ENCODE results near the gene GNG3.
A peak's percentile ranks its signal among the peaks of the same experiment; 100 is the strongest.

GNG3 gene

DNA sequence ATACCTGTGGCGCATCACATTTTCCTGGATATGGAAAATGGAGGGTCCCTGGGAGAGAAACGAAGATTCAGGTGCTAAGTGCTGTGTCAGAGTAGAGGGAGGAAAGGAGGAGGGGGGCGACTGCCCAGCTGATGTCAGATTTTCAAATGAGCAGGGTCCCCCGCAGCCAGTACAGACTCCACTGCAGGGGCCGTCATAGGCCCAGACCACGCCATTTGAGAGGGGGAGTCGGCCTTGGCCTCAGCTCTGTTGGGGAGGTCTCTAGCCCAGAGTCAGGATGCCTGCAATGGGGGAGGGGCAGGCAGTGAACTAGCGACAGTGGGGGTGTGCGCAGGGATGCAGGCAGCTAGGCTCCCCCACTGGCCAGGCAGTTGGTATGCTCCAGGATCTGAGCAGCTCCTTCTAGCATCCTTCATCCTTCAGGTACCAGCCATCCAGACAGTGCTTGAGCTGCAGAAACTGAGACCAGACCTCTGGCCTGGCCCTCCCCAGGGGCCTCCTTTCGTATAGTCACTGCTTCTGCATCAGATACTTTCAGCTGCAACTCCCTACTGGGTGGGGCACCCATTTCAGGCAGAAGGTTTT lies at the start of gene GNG3, which contains the start of gene BSCL2:
Gene GNG3 (plus strand): TSS at position 400 of the 585 bp plus-strand sequence. CDS start 620 bp downstream, outside the sequence.
Gene BSCL2 (minus strand): TSS at position 148 of the 585 bp plus-strand sequence. CDS start 229 bp downstream, outside the sequence.
- TF ChIP-seq GATA2 (IDR thresholded peaks at IDR 0.05; ENCODE audit: low read depth, low read length): no peak
- TF ChIP-seq GATA3 (IDR thresholded peaks at IDR 0.05; ENCODE audit: low read depth, low read length): no peak

DNA sequence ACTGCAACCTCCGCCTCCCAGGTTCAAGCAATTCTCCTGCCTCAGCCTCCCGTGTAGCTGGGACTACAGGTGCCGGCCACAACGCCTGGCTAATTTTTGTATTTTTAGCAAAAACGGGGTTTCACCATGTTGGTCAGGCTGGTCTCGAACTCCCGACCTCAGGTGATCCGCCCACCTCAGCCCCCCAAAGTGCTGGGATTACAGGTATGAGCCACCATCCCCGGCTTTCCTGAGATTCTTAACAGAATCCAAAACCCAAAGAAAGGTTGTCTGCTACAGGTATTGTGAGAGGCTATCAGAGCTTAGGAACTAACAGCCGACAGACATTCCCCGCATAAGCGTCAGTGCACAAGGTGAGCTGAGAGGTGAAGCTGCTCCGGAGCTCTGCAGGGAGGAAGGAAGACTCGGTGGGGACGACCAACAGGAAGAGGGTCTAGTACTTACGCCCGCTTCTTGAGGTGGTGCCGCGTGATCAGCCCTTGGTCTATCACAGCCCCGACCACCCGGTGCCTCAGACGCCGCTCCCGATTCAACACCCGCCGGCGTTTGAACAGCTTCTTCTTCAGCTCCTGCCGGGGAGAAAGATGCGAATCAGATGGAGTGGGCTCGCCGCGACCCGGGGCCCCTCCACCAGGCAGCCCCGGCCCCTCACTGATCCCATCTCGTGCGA lies 42.9 kb upstream of the GNG3 start:
- TF ChIP-seq GATA2 (IDR thresholded peaks at IDR 0.05; ENCODE audit: low read depth, low read length) (peak; percentile 30; the same call in 1 of the 2 replicates), GATA3 (IDR thresholded peaks at IDR 0.05; ENCODE audit: low read depth, low read length) (no peak)

DNA sequence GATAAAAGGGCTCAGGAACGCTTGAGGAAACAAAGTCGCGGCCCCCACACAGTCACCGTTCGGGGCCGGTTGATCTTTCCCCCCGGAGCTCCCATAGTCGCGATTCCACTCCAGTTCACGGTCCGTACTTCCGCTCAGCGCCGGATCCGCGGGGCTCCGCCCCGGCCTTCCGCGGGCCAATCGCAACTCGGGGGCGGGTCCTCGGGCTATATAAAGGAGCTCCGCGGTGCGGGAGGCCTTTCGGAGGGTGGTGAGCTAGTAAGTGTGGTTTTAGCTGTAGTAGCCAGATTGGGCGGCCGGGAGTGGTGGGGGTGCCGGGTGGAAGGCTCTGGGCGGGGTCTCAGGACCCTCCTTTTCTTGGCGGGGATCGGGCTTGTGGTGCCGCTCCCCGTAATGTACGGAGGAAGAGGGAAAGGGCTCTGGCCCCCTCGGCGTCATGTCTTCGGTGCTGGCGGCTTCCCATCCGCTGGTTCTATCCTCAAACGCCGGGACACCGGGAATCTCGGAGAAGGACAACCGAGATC lies 42.3 kb upstream of the GNG3 start, which contains the start of the genes C11orf98 and CSKMT:
Gene C11orf98 (minus strand): TSS at position 136 of the 524 bp plus-strand sequence. CDS start 41 bp downstream, at position 95.
Gene CSKMT (plus strand): TSS at position 238 of the 524 bp plus-strand sequence. CDS start 568 bp downstream, outside the sequence.
- TF ChIP-seq GATA3 (IDR thresholded peaks at IDR 0.05; ENCODE audit: low read depth, low read length): no peak

DNA sequence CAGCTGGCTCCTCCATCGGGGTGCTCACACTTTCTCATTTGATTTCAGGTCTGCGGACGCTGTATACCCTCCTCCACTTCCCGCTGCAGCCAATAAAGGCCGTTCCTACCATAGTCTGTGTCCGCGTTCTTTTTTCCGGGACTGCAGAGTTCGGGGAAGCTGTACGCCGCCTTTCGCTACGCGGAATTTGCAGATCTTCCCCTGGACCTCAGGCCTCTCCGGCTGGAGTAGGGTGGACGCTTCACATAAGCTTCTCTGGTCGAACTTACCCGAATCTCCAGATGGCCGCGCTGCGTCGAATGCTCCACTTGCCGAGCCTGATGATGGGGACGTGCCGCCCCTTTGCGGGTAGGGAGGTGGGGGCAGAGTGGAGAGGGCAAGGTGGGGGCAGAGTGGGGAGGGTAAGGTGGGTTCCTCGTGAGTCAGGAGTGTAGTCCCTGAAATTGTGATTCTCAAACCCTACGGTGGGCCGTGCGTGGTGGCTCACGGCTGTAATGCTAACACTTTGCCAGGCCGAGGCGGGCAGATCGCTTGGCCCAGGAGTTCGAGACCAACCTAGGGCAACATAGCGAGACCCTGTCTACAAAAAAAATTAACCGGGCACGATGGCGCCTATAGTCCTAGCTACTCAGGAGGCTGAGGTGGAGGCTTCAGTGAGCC lies 41.7 kb upstream of the GNG3 start:
- no peak for TF ChIP-seq GATA2 (IDR thresholded peaks at IDR 0.05; ENCODE audit: low read depth, low read length)
- TF ChIP-seq GATA3 (IDR thresholded peaks at IDR 0.05; ENCODE audit: low read depth, low read length): no peak

DNA sequence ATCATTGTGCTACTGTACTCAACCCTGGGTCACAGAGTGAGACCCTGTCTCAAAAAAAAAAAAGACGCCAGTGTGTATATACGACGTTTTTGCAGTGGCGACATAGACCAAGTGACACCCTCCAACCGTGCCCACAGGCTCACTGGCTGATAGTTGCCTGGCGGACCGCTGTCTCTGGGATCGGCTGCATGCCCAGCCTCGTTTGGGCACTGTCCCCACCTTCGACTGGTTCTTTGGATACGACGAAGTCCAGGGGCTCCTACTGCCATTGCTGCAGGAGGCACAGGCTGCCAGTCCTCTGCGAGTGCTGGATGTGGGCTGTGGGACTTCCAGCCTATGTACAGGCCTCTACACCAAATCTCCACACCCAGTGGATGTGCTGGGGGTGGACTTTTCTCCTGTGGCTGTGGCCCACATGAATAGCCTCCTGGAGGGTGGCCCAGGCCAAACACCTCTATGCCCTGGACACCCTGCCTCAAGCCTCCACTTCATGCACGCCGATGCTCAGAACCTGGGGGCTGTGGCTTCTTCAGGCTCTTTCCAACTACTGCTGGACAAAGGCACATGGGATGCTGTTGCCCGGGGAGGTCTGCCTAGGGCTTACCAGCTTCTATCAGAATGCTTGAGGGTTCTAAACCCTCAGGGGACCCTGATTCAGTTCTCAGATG lies 41.1 kb upstream of the GNG3 start:
- TF ChIP-seq GATA3 (IDR thresholded peaks at IDR 0.05; ENCODE audit: low read depth, low read length): no peak
- no peak for TF ChIP-seq GATA2 (IDR thresholded peaks at IDR 0.05; ENCODE audit: low read depth, low read length)

DNA sequence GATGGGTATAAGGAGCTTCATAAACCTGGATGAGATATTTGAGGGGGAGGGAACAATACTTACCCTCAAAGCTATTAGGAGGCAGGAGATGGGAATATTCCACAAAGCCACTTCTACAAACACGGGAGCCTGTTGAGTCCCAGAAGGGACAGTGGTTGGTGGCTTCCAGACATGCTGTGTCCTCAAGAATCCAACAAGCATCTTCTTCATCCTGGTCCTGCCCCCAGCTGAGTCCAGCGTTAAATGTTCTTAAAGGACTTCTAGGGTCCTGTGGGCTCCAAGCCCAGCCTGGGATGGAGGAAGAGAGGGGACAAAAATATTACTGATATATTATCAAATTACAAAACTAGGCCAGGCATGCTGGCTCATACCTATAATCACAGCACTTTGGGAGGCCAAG lies 40.0 kb upstream of the GNG3 start:
- TF ChIP-seq GATA2 (IDR thresholded peaks at IDR 0.05; ENCODE audit: low read depth, low read length) (no peak), GATA3 (IDR thresholded peaks at IDR 0.05; ENCODE audit: low read depth, low read length) (no peak)

DNA sequence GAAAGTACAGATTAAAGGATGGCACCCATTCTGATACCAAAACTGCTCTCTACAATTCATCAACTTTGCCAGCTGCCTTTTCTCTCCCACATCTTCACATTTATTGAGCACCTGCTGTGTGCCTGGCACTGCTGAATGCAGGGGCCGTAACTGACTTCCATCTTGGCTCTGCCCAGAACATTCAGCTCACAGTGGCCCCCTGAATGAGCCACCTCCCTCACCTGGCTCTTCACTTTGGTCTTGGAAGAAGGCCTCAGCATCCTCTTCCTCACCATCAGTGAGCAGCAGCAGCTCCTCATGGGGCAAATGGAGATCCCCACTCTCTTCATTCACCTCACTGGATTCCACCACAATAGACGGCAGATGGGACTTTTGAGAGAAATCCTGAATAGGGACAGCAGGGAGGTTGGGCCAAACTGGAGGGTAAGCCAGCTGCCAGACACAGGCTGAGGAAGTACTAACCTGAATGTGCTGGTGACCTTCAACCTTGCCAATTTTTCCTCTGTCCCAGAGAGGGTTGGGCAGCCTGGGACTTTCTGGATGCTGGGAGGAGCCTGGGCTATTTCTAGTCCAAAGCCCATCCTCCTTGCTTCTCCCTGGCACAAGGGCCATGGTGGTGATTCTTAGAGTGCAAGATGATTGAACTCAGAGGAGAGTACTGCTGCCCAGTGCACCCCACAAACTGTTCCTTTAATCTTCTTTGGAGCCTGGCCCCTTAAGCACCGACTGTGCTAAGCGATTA lies 37.9 kb upstream of the GNG3 start:
- no peak for TF ChIP-seq GATA2 (IDR thresholded peaks at IDR 0.05; ENCODE audit: low read depth, low read length)
- TF ChIP-seq GATA3 (IDR thresholded peaks at IDR 0.05; ENCODE audit: low read depth, low read length): no peak

DNA sequence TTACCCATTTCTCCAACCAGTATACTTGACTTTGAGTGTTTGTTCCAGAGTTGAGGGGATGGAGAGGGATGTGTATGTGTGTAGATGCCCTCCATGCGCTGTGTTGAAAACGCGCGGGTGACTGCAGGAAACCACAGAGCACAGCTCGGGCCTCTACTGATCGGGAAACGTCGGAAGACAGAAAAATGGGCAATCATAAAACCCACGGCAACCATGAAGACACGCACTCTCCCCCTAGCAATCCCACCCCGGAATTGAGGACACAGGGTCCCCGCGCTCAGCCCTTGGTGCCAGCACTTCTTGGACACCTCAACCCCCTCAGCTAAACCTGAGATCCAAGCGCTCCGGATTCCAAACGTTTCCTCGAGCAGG lies 36.3 kb upstream of the GNG3 start:
- no peak for TF ChIP-seq GATA3 (IDR thresholded peaks at IDR 0.05; ENCODE audit: low read depth, low read length)
- no peak for TF ChIP-seq GATA2 (IDR thresholded peaks at IDR 0.05; ENCODE audit: low read depth, low read length)

DNA sequence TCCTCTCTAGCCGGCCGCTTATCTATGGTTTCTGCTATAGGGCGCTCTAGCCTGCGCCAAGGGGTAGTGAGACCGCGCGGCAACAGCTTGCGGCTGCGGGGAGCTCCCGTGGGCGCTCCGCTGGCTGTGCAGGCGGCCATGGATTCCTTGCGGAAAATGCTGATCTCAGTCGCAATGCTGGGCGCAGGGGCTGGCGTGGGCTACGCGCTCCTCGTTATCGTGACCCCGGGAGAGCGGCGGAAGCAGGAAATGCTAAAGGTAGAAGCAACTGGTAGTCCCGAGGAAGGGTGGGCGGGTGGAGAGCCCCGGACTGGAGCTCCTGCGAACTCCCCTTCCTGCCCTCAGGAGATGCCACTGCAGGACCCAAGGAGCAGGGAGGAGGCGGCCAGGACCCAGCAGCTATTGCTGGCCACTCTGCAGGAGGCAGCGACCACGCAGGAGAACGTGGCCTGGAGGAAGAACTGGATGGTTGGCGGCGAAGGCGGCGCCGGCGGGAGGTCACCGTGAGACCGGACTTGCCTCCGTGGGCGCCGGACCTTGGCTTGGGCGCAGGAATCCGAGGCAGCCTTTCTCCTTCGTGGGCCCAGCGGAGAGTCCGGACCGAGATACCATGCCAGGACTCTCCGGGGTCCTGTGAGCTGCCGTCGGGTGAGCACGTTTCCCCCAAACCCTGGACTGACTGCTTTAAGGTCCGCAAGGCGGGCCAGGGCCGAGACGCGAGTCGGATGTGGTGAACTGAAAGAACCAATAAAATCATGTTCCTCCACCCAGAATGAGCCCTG lies 35.7 kb upstream of the GNG3 start, which contains the start of the genes LBHD1 and UQCC3:
Gene LBHD1 (minus strand): TSS at position 660 of the 782 bp plus-strand sequence. CDS start 2,236 bp downstream, outside the sequence.
Gene UQCC3 (plus strand): TSS at position 66 of the 782 bp plus-strand sequence. CDS start 73 bp downstream, at position 139.
- TF ChIP-seq GATA3 (IDR thresholded peaks at IDR 0.05; ENCODE audit: low read depth, low read length) (no peak), GATA2 (IDR thresholded peaks at IDR 0.05; ENCODE audit: low read depth, low read length) (no peak)

DNA sequence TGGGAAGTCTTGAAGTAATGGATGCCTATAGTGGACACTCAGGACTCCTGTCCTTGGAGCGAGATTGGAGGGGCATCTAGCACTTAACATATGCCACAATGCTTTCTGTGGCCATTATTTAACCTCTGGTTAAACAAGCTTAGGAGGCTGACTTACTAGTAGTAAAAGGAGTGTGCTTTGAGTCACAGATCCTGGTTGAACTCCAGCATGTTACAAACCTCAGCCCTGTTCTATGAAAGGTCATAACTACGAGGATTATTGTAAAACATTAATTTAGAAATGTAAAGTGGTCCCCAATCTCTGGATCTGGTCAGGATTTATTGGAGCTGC lies 34.3 kb upstream of the GNG3 start:
- TF ChIP-seq GATA3 (IDR thresholded peaks at IDR 0.05; ENCODE audit: low read depth, low read length): no peak
- no peak for TF ChIP-seq GATA2 (IDR thresholded peaks at IDR 0.05; ENCODE audit: low read depth, low read length)

DNA sequence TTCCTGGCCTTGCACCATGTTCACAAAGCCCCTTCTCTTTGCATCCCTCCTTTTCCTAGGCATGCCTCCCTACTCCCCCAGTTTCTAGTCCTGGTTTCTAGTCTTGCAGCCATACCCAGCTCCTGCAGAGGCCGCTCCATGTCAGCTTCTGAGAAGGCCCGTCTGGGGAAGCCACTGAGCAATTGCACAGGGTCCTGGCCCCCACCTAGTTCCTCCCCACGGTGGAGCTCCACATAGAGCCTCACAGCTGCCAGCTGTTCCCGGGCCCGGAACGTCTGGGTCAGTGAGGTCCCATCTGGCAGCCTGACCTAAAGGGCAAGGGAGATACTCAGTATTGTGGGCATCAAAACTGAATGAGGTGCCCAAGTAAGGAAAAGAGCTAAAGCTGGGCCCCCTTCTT lies 30.8 kb upstream of the GNG3 start:
- TF ChIP-seq GATA2 (IDR thresholded peaks at IDR 0.05; ENCODE audit: low read depth, low read length): no peak
- no peak for TF ChIP-seq GATA3 (IDR thresholded peaks at IDR 0.05; ENCODE audit: low read depth, low read length)

DNA sequence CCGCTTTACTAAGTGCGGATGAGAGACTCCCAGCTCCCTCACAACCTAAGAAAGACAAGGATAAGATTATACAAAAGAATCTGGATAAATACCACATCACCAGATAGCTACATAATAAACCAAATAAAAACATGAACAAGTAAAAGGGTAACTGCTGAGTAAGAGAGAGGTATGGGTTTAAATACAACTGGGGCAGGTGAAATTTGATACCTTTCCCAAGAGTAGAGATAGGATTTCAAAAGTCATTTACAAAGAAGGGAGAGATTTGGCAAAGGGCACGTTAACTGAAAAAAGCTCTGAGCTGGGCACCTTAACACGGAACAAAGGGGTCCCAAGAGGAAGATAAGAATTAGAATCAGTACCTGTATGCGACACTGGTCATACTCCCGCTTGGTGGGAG lies 30.3 kb upstream of the GNG3 start:
- TF ChIP-seq GATA3 (IDR thresholded peaks at IDR 0.05; ENCODE audit: low read depth, low read length): no peak

DNA sequence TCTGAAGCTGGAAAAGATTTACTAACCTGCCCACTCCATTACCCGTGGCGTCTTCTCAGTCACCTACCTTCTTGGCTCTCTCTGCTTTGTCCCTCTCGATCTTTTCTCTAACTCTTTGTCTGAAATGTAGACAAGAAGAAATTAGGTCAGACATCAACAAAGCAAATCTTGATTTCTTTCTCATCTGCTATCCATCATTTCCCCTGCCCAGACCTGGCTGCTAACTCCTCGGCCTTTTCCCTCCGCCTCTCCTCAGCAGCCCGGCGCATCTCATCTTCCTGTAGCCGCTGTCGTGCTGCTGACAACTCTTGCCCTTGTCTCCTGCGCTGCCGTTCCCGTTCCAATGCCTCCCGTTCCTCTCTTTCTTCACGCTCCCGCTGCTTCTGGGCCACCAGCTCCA lies 29.8 kb upstream of the GNG3 start:
- TF ChIP-seq GATA2 (IDR thresholded peaks at IDR 0.05; ENCODE audit: low read depth, low read length): no peak
- no peak for TF ChIP-seq GATA3 (IDR thresholded peaks at IDR 0.05; ENCODE audit: low read depth, low read length)
